Measurements from ENCODE around the gene TM2D3.

- TF ChIP-seq, protein P1, sequence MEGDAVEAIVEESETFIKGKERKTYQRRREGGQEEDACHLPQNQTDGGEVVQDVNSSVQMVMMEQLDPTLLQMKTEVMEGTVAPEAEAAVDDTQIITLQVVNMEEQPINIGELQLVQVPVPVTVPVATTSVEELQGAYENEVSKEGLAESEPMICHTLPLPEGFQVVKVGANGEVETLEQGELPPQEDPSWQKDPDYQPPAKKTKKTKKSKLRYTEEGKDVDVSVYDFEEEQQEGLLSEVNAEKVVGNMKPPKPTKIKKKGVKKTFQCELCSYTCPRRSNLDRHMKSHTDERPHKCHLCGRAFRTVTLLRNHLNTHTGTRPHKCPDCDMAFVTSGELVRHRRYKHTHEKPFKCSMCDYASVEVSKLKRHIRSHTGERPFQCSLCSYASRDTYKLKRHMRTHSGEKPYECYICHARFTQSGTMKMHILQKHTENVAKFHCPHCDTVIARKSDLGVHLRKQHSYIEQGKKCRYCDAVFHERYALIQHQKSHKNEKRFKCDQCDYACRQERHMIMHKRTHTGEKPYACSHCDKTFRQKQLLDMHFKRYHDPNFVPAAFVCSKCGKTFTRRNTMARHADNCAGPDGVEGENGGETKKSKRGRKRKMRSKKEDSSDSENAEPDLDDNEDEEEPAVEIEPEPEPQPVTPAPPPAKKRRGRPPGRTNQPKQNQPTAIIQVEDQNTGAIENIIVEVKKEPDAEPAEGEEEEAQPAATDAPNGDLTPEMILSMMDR (IDR thresholded peaks at IDR 0.05; ENCODE audit: insufficient read depth, low read length): no peak
- TF ChIP-seq POLR2AphosphoS5 (IDR thresholded peaks at IDR 0.05; ENCODE audit: low read depth) (no peak), REST (IDR thresholded peaks at IDR 0.05; ENCODE audit: insufficient replicate concordance, low read depth) (no peak)
Measured at GRCh38 chr15:101642361-101642760, 9.8 kb downstream of the TM2D3 start.

All from HL-60 (cell line).